ENCODE data around the gene FAM151A. TPM values are rescaled to one million over a fixed set of nuclear protein-coding genes. Genes with fewer than 3 reads are reported as not detected.
"Not testable (repeated sequence)": the region's sequence is repeated elsewhere in the genome, so short reads cannot be mapped to it uniquely, and the experiment has no call there.

The FAM151A gene
- total RNA-seq, 2 experiments from 2014 or later, result not detected

DNA sequence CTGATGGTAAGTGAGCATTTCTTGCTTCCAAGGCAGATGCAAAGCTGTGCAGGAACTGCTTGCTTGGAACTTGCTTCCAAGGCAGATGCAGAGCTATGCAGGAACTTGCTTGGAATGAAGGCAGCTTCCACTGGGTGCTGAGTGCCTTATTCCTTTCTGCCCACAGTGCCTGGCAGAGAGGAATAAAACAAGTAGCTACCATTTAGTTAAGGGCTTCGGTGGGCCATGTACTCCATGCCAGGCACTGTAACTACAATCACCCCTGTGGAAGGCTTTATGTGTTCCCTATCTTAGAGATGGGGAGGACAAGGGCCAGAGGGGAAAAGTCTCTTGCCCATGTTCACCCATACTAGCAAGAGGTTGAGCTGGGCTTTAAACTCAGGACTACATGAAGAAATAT lies 26.6 kb upstream of the FAM151A start:
- no peak for DNase-seq
- ATAC-seq, result no peak
- no peak overlapping the region for H3K27ac Mint-ChIP-seq
- H3K4me1 Mint-ChIP-seq, result no peaks in the 10 kb centered on the region
- CTCF ChIA-PET, result no interaction called here
- H3K9me3 Mint-ChIP-seq (ENCODE audit: low read depth), result no peaks in the 10 kb centered on the region
- no peaks in the 10 kb centered on the region for H3K36me3 Mint-ChIP-seq
- H3K27me3 Mint-ChIP-seq, result peaks cover 23% of the 10 kb centered on the region
- no peak overlapping the region for H3K4me3 Mint-ChIP-seq

DNA sequence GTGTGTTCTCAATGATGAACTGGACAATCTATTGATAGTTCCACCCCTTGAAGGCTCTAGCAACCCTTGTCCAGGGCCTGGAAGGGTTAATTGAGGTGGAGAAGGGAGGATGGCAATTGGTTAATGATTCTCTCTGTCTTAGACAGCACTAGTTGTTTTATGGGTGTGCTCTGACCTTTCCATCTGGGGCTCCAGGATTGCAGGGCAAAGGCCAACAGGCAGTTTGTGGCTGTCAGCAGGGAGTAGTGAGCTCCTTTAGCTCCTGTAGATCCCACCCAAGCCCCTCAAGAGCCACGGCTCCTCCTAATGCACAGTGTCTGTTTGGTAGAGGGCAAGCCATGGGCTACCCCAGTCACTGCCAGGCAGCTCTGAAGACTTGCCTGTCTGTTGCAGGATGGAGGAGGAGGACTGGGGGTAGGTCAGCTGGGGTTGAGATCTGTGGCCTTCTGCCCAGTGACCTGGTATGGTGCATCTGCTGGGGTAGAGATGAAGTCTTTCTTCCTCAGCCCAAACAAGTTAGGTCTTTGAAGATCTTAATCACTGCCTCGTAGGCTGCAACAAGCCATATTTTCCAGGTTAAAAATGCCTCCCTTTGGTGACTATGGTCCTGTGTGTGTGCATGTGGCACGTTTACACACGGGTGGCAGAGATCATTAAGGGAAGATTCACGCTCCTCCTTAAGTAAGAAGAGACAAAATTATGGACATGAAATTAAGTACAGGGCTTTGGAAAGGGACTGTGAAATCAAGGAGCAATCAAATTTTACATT lies 26.0 kb upstream of the FAM151A start:
- Mint-ChIP-seq H3K4me1 (no peaks in the 10 kb centered on the region), H3K36me3 (no peaks in the 10 kb centered on the region), H3K27me3 (peaks cover 23% of the 10 kb centered on the region), H3K4me3 (no peak overlapping the region), H3K9me3 (ENCODE audit: low read depth) (no peaks in the 10 kb centered on the region), H3K27ac (no peak overlapping the region)
- DNase-seq (no peak), ATAC-seq (no peak)
- CTCF ChIA-PET, result no interaction called here

DNA sequence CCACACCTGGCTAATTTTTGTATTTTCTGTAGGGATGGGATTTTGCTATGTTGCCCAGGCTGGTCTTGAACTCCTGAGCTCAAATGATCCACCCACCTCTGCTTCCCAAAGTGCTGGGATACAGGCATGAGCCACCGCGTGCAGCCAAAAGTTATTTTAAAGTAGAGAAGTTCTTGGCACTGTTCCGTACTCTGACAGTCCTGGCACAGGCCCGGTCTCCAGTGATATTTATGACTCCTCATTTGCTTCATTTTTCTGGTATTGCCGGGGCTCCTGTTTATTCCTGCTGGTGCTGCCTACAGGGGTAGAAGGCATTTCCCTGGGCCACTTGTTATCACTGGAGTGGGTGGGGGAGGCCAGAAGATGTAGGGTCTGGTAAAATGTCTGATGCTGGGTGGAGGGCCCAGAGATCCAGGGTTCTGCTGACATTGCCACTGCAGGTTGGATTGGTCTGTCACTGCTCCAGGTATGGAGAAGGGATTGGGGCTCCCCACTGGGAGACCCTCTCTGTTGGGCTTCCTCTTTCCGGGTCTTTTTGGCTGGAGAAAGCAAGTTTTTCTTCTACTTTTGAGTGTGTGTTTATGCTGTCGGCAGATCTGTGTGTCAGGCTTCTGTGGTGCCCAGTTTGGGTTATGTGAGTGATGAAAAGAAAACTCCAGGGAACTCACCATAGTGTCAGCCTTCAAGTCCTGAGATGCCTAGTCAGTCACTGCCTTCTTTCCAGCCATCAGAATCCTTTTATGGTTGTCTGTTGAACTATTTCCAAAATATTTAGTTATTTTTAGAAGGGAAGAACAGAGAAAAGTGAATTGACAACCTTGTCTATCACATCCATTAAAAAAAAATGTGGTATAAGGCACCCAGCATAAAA lies 22.7 kb upstream of the FAM151A start:
- ATAC-seq, result no peak
- no peak for DNase-seq
- CTCF ChIA-PET, result no interaction called here
- Mint-ChIP-seq H3K36me3 (peaks cover 3% of the 10 kb centered on the region), H3K27me3 (peaks cover 19% of the 10 kb centered on the region), H3K27ac (no peak overlapping the region), H3K4me1 (no peaks in the 10 kb centered on the region), H3K9me3 (ENCODE audit: low read depth) (peaks cover 5% of the 10 kb centered on the region), H3K4me3 (no peak overlapping the region)

DNA sequence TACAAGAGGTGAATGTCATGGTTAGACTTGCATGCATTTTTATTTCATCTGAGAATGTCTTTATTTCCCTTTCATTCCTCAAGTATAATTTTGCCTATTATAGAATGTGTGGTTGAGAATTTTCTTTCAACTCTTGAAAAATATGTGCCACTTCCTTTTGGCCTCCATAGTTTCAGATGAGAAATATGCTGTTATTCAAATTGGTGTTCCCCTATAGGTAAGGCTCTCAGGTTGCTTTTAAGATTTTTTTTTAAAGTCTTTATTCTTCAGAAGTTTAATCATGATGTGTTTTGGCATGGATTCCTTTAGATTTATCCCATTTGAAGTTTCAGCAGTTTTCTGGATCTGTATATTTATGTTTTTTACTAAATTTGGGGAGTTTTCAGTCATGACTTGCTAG lies 20.4 kb upstream of the FAM151A start:
- no peaks in the 10 kb centered on the region for H3K4me1 Mint-ChIP-seq
- CTCF ChIA-PET, result no interaction called here
- no peak overlapping the region for H3K27ac Mint-ChIP-seq
- ATAC-seq (no peak), DNase-seq (no peak)
- H3K27me3 Mint-ChIP-seq, result peaks cover 19% of the 10 kb centered on the region
- H3K9me3 Mint-ChIP-seq (ENCODE audit: low read depth), result peaks cover 5% of the 10 kb centered on the region
- no peak overlapping the region for H3K4me3 Mint-ChIP-seq
- H3K36me3 Mint-ChIP-seq, result peaks cover 3% of the 10 kb centered on the region

DNA sequence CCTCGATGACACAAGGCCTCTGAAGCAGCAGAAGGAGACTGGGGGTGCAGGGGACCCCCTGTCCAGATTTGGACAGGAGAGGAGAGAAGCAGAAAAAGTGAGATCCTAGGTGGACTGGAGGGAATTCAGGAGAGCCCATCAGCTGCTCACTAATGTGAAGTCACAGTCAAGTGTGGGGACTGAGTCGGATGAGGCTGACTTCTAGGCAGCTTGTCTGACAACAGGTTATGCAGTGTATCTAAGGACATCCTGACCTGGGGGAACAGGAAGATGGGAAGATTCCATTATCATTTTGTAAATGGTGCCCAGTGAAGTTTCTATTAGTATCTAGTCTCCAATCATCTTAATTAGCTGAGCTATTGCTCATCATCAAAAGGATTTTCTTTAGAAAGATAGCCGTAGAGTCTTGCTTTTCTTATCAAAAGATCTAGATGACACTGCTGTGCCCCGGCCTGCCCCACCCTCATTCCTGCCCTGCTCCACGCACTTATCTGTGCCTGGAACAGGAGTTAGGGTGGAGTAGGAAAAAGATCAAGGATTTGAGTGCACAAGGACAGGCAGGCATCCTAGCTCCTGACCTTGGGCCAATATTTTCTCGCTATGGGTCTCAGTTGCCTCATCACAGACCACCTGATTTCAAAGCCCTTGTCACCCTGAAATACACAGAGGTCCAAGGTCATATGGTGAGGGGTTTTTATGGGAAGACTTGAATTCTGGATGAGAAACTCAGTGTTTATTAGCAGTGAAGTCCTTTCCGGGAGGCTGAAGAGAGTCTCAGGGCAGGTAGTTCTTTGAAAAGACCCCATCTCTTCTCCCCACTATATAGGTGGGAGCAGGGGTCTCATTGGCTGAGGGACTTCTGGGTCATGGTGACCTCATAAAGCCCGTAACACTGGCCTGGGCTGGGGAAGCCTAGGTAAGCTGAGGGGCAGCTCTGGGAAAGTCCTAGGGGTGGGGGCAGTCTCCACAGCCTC lies 17.8 kb upstream of the FAM151A start, which contains the start of gene MROH7:
TSS of gene MROH7 (plus strand) at position 924 of the 974 bp plus-strand sequence. CDS start 11,141 bp downstream, outside the sequence.
- Mint-ChIP-seq H3K27ac (no peak within 1 kb of the TSS), H3K9me3 (ENCODE audit: low read depth) (peaks cover 5% of the 10 kb centered on the region)

DNA sequence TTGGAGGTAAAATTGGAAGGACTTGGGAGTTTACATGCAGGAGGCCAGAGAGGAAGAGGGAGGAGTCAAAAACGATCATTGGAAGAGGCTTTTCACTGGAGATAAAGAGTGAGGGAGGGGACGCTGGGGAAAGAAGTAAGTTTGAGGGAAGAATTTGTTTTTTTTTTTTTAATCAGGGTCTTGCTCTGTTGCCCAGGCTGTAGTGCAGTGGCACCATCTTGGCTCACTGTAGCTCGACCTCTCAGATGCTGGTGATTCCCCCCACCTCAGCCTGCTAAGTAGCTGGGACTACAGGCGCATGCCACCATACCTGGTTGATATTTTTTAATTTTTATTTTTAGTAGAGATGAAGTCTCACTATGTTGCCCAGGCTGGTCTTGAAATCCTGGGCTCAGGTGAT lies 17.0 kb upstream of the FAM151A start:
- no peak for DNase-seq
- H3K4me1 Mint-ChIP-seq, result no peaks in the 10 kb centered on the region
- CTCF ChIA-PET, result no interaction called here

More for the DNA sequence above, 17.8 kb upstream of the FAM151A start, which contains the start of gene MROH7:
- CTCF ChIA-PET, result no interaction called here
- Mint-ChIP-seq H3K27me3 (peaks cover 28% of the 10 kb centered on the region), H3K4me1 (no peaks in the 10 kb centered on the region), H3K36me3 (peaks cover 3% of the 10 kb centered on the region), H3K4me3 (no peak within 1 kb of the TSS)
- no peak for DNase-seq
- ATAC-seq, result no peak

DNA sequence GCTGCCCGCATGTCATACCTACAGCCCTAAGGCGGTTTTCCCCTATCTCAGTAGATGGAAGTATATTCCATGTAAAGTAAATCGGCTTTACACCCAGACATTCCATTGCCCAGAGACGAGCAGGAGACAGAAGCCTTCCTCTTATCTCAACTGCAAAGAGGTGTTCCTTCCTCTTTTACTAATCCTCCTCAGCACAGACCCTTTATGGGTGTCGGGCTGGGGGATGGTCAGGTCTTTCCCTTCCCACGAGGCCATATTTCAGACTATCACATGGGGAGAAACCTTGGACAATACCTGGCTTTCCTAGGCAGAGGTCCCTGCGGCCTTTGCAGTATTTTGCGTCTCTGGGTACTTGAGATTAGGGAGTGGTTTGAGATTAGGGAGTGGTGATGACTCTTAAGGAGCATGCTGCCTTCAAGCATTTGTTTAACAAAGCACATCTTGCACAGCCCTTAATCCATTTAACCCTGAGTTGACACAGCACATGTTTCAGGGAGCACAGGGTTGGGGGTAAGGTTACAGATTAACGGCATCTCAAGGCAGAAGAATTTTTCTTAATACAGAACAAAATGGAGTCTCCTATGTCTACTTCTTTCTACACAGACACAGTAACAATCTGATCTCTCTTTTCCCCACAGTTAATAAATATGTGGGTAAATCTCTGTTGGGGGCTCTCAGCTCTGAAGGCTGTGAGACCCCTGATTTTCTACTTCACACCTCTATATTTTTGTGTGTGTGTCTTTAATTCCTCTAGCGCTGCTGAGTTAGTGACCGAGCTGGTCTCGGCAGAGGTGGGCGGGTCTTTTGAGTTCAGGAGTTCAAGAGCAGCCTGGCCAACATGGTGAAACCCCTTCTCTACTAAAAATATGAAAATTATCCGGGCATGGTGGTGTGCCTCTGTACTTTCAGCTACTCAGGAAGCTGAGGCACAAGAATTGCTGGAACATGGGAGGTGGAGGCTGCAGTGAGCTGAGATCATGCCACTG lies 13.4 kb upstream of the FAM151A start:
- ATAC-seq; H3K9me3 Mint-ChIP-seq (ENCODE audit: low read depth); H3K4me3 Mint-ChIP-seq; CTCF ChIA-PET; H3K36me3 Mint-ChIP-seq; DNase-seq; H3K4me1 Mint-ChIP-seq; H3K27ac Mint-ChIP-seq: not testable (repeated sequence)
- H3K27me3 Mint-ChIP-seq, result peaks cover 43% of the 10 kb centered on the region

More for the DNA sequence above, 17.0 kb upstream of the FAM151A start:
- Mint-ChIP-seq H3K27ac (no peak overlapping the region), H3K27me3 (peaks cover 28% of the 10 kb centered on the region), H3K9me3 (ENCODE audit: low read depth) (peaks cover 5% of the 10 kb centered on the region), H3K4me3 (no peak overlapping the region), H3K36me3 (peaks cover 3% of the 10 kb centered on the region)
- ATAC-seq, result no peak

DNA sequence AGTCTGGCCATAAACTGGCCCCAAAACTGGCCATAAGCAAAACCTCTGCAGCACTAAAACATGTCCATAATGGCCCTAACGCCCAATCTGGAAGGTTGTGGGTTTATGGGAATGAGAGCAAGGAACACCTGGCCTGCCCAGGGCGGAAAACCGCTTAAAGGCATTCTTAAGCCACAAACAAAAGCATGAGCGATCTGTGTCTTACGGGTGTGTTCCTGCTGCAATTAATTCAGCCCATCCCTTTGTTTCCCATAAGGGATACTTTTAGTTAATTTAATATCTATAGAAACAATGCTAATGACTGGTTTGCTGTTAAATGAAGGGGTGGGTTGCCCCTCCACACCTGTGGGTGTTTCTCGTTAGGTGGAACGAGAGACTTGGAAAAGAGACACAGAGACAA lies 12.5 kb upstream of the FAM151A start:
- H3K27me3 Mint-ChIP-seq, result peaks cover 45% of the 10 kb centered on the region
- CTCF ChIA-PET; H3K27ac Mint-ChIP-seq; DNase-seq; H3K9me3 Mint-ChIP-seq (ENCODE audit: low read depth); H3K36me3 Mint-ChIP-seq; ATAC-seq; H3K4me3 Mint-ChIP-seq; H3K4me1 Mint-ChIP-seq: not testable (repeated sequence)

DNA sequence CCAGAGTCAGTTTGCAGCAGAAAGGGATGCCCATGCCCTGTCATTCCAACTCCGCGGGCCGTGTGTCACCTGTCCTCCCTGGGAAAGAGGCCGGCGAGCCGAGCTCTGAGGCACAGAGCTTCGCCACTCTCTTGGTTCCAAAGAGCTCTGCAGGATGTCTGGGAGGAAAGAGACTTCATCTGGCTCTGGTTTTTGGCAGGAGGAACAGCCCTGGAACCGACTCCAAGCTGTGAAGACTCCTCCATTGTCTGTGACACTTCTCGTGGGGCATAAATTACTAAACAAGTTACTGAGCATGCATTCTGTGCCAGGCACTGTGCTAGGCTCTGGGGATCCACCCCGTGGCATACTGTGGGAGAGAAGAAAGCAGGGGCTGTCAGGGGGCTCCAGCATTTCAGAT lies 3.9 kb upstream of the FAM151A start:
- Mint-ChIP-seq H3K27ac (no peak overlapping the region), H3K9me3 (ENCODE audit: low read depth) (no peaks in the 10 kb centered on the region), H3K4me1 (no peaks in the 10 kb centered on the region), H3K36me3 (no peaks in the 10 kb centered on the region), H3K4me3 (no peak overlapping the region), H3K27me3 (peaks cover 13% of the 10 kb centered on the region)
- CTCF ChIA-PET, result no interaction called here
- ATAC-seq (no peak), DNase-seq (no peak)

DNA sequence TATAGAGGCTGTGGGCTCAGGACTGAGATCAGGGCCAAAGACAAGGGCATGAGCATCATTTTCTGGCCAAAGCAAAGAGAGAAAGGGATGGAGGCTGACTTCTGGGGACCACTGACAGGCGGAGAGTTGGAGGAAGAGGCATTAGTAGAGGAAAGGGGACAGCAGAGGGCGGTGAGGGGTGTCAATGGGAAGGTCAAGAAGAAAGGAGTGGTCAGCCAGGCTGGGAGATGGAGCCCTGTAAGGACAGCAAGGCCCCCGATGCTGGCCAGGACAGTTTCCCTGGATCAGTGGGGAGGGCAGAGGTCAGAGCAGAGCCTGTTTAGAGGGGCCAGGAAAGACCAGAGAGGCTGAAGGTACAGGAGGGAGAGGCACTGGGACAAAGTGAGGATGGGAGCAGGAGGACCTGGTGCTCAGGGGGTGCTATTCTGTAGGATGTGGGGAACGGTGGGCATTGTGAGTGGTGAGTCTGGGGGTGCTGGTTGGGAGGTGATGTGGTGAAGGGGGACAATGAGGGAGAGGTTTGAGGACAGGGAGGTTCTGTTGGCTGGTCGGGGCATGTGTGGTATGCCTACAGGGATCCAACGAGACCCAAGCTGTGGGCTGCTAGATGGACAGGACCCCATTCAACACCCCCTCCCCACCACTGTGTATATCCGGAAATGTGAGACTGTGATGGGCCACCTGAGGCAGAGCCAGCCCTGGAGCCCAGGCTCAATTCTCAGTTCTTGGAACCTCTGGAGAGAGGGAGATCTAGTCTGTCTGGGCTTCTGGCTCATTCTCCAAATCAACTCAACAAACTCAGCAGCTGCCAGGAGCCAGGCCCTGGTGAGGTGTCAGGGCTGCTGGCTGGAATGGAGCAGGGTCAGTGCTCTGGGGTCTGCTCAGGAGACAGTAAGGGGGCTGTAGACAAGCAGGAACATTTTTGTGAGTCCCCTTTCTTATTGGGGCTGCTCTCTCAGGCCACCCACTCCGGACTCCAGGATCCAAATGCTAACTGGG lies 1.4 kb upstream of the FAM151A start:
- H3K27ac Mint-ChIP-seq, result no peak overlapping the region
- CTCF ChIA-PET, result no interaction called here
- ATAC-seq, result no peak
- DNase-seq, result no peak
- no peaks in the 10 kb centered on the region for H3K9me3 Mint-ChIP-seq (ENCODE audit: low read depth)
- H3K27me3 Mint-ChIP-seq, result peaks cover 6% of the 10 kb centered on the region
- H3K4me1 Mint-ChIP-seq, result no peaks in the 10 kb centered on the region
- H3K36me3 Mint-ChIP-seq, result no peaks in the 10 kb centered on the region
- no peak overlapping the region for H3K4me3 Mint-ChIP-seq

DNA sequence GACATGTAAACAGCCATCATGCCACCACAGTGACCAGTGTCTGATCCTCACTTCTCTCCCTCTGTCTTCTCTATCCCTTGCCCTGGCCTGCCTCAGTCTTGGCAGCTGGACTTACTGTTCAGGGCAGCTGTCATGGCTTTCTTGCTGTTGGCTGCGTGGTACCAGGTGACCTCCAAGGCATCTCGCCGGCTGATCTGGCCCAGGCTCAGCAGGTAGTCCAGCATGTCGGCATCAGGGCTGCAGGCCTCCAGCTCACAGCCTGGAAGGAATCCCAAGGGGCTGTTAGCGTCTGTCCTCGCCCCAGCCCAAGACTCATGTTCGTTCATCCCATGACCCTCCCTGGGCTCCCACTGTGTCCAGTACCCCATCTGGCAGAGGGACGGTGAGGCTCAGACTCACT lies 3.6 kb downstream of the FAM151A start:
- H3K4me1 Mint-ChIP-seq, result no peaks in the 10 kb centered on the region
- H3K27ac Mint-ChIP-seq, result no peak overlapping the region
- no peaks in the 10 kb centered on the region for H3K27me3 Mint-ChIP-seq
- CTCF ChIA-PET, result no interaction called here
- no peaks in the 10 kb centered on the region for H3K9me3 Mint-ChIP-seq (ENCODE audit: low read depth)
- no peak overlapping the region for H3K4me3 Mint-ChIP-seq
- DNase-seq (no peak), ATAC-seq (no peak)
- H3K36me3 Mint-ChIP-seq, result no peaks in the 10 kb centered on the region
